H1 (cell line): Measurements from ENCODE around the gene SLITRK5.

Experiments
- BCL11A ChIP-seq, 2 experiments: IDR thresholded peaks; one replicate each; pipeline ENCODE4 v1.6.1; 2011; ENCODE audit warnings: low read depth in 2 of 2, low read length in 2 of 2, mild to moderate bottlenecking in 2 of 2
- EZH2 ChIP-seq: fragments of 200-600 bp; sonication (generic); IDR thresholded peaks from 2 replicates; pipeline ENCODE4 v1.7.1; 2012; ENCODE audit warnings: low read depth, mild to moderate bottlenecking, moderate library complexity, low read length, inconsistent platforms; ENCODE audit not compliant: severe bottlenecking
- HDAC2 ChIP-seq, 2 experiments: fragments of 300-600 bp in 1 of 2; sonication (generic) in 1 of 2; IDR thresholded peaks; 2 replicates each; pipeline ENCODE4 v1.6.1; 2011 to 2012; ENCODE audit warnings: low read depth in 2 of 2, low read length in 2 of 2, mild to moderate bottlenecking in 2 of 2, moderate library complexity in 2 of 2, borderline replicate concordance in 1 of 2, inconsistent platforms in 1 of 2
- POLR2A ChIP-seq, 2 experiments: IDR thresholded peaks; 1 replicate in 1 of 2; 2 replicates in 1 of 2; pipeline ENCODE4 v1.6.1; 2011; ENCODE audit warnings: low read depth in 2 of 2, low read length in 2 of 2, mild to moderate bottlenecking in 2 of 2; ENCODE audit errors: control extremely low read depth in 1 of 2
- POLR2AphosphoS5 ChIP-seq: IDR thresholded peaks from 2 replicates; pipeline ENCODE4 v1.6.1; 2011; ENCODE audit warnings: low read depth, low read length
- SP2 ChIP-seq: IDR thresholded peaks from 2 replicates; pipeline ENCODE4 v1.6.1; 2012; ENCODE audit warnings: mild to moderate bottlenecking, low read length, inconsistent platforms
- TCF12 ChIP-seq: IDR thresholded peaks from 2 replicates; pipeline ENCODE4 v1.6.1; 2011; ENCODE audit warnings: low read depth, mild to moderate bottlenecking, low read length
- TF ChIP-seq, protein P1 (sequence below), 3 experiments: IDR thresholded peaks; 1 replicate in 2 of 3; 2 replicates in 1 of 3; pipeline versions ENCODE4 v1.5.1 to v1.6.1; 2011; ENCODE audit warnings: low read length in 3 of 3, mild to moderate bottlenecking in 3 of 3, inconsistent platforms in 2 of 3, low read depth in 1 of 3, moderate library complexity in 1 of 3; ENCODE audit not compliant: insufficient read depth in 1 of 3; ENCODE audit errors: control extremely low read depth in 1 of 3
- TF ChIP-seq, protein P2 (sequence below): fragments of 300-600 bp; sonication (generic); IDR thresholded peaks from 2 replicates; pipeline ENCODE4 v1.7.1; 2012; ENCODE audit warnings: low read length, moderate library complexity, mild to moderate bottlenecking, inconsistent platforms; ENCODE audit not compliant: insufficient replicate concordance

GRCh38 chr13:87671031-87671752, at the start of gene SLITRK5:
- no peak for TF ChIP-seq SP2
- TF ChIP-seq, protein P1, sequence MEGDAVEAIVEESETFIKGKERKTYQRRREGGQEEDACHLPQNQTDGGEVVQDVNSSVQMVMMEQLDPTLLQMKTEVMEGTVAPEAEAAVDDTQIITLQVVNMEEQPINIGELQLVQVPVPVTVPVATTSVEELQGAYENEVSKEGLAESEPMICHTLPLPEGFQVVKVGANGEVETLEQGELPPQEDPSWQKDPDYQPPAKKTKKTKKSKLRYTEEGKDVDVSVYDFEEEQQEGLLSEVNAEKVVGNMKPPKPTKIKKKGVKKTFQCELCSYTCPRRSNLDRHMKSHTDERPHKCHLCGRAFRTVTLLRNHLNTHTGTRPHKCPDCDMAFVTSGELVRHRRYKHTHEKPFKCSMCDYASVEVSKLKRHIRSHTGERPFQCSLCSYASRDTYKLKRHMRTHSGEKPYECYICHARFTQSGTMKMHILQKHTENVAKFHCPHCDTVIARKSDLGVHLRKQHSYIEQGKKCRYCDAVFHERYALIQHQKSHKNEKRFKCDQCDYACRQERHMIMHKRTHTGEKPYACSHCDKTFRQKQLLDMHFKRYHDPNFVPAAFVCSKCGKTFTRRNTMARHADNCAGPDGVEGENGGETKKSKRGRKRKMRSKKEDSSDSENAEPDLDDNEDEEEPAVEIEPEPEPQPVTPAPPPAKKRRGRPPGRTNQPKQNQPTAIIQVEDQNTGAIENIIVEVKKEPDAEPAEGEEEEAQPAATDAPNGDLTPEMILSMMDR (IDR thresholded peaks at IDR 0.05; ENCODE audit: control extremely low read depth in 1 of 3, insufficient read depth in 1 of 3, low read depth in 1 of 3, low read length in 3 of 3), result peak; percentile 79 to 85 (median 82)
- no peak; the same call in 1 of the 2 replicates for TF ChIP-seq POLR2AphosphoS5
- TF ChIP-seq TCF12, result 0 out of 2 replicates have a peak, but pooled peaks have one; percentile 2
- TF ChIP-seq POLR2A (IDR thresholded peaks at IDR 0.05; ENCODE audit: control extremely low read depth in 1 of 2, low read depth in 2 of 2, low read length in 2 of 2), result no peak
- no peak for TF ChIP-seq BCL11A (IDR thresholded peaks at IDR 0.05; ENCODE audit: low read depth in 2 of 2, low read length in 2 of 2)
- TF ChIP-seq, protein P2, sequence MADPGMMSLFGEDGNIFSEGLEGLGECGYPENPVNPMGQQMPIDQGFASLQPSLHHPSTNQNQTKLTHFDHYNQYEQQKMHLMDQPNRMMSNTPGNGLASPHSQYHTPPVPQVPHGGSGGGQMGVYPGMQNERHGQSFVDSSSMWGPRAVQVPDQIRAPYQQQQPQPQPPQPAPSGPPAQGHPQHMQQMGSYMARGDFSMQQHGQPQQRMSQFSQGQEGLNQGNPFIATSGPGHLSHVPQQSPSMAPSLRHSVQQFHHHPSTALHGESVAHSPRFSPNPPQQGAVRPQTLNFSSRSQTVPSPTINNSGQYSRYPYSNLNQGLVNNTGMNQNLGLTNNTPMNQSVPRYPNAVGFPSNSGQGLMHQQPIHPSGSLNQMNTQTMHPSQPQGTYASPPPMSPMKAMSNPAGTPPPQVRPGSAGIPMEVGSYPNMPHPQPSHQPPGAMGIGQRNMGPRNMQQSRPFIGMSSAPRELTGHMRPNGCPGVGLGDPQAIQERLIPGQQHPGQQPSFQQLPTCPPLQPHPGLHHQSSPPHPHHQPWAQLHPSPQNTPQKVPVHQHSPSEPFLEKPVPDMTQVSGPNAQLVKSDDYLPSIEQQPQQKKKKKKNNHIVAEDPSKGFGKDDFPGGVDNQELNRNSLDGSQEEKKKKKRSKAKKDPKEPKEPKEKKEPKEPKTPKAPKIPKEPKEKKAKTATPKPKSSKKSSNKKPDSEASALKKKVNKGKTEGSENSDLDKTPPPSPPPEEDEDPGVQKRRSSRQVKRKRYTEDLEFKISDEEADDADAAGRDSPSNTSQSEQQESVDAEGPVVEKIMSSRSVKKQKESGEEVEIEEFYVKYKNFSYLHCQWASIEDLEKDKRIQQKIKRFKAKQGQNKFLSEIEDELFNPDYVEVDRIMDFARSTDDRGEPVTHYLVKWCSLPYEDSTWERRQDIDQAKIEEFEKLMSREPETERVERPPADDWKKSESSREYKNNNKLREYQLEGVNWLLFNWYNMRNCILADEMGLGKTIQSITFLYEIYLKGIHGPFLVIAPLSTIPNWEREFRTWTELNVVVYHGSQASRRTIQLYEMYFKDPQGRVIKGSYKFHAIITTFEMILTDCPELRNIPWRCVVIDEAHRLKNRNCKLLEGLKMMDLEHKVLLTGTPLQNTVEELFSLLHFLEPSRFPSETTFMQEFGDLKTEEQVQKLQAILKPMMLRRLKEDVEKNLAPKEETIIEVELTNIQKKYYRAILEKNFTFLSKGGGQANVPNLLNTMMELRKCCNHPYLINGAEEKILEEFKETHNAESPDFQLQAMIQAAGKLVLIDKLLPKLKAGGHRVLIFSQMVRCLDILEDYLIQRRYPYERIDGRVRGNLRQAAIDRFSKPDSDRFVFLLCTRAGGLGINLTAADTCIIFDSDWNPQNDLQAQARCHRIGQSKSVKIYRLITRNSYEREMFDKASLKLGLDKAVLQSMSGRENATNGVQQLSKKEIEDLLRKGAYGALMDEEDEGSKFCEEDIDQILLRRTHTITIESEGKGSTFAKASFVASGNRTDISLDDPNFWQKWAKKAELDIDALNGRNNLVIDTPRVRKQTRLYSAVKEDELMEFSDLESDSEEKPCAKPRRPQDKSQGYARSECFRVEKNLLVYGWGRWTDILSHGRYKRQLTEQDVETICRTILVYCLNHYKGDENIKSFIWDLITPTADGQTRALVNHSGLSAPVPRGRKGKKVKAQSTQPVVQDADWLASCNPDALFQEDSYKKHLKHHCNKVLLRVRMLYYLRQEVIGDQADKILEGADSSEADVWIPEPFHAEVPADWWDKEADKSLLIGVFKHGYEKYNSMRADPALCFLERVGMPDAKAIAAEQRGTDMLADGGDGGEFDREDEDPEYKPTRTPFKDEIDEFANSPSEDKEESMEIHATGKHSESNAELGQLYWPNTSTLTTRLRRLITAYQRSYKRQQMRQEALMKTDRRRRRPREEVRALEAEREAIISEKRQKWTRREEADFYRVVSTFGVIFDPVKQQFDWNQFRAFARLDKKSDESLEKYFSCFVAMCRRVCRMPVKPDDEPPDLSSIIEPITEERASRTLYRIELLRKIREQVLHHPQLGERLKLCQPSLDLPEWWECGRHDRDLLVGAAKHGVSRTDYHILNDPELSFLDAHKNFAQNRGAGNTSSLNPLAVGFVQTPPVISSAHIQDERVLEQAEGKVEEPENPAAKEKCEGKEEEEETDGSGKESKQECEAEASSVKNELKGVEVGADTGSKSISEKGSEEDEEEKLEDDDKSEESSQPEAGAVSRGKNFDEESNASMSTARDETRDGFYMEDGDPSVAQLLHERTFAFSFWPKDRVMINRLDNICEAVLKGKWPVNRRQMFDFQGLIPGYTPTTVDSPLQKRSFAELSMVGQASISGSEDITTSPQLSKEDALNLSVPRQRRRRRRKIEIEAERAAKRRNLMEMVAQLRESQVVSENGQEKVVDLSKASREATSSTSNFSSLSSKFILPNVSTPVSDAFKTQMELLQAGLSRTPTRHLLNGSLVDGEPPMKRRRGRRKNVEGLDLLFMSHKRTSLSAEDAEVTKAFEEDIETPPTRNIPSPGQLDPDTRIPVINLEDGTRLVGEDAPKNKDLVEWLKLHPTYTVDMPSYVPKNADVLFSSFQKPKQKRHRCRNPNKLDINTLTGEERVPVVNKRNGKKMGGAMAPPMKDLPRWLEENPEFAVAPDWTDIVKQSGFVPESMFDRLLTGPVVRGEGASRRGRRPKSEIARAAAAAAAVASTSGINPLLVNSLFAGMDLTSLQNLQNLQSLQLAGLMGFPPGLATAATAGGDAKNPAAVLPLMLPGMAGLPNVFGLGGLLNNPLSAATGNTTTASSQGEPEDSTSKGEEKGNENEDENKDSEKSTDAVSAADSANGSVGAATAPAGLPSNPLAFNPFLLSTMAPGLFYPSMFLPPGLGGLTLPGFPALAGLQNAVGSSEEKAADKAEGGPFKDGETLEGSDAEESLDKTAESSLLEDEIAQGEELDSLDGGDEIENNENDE, result no peak
- TF ChIP-seq EZH2, result peak; percentile 43
- TF ChIP-seq HDAC2 (IDR thresholded peaks at IDR 0.05; ENCODE audit: borderline replicate concordance in 1 of 2, low read depth in 2 of 2, low read length in 2 of 2), result 0 out of 4 replicates have a peak, but pooled peaks of 1 of the 2 experiments have one; percentile 46
